ENCODE measurements around the gene GPRASP3.

- TF ChIP-seq CTCF (IDR thresholded peaks at IDR 0.05) (no peak), POLR2AphosphoS5 (IDR thresholded peaks at IDR 0.05) (no peak)
These were observed 4.6 kb upstream of the GPRASP3 start for GRCh38 chrX:102715967-102716366.

Measured in esophagus muscularis mucosa (tissue), 3 donors.